ENCODE measurements around the gene ALDH3B1. TPM values are rescaled to one million over a fixed set of nuclear protein-coding genes. Genes with fewer than 3 reads are reported as not detected.

ALDH3B1 gene
- polyA plus RNA-seq, 2 donors, result 5.0 to 19.7 TPM

DNA sequence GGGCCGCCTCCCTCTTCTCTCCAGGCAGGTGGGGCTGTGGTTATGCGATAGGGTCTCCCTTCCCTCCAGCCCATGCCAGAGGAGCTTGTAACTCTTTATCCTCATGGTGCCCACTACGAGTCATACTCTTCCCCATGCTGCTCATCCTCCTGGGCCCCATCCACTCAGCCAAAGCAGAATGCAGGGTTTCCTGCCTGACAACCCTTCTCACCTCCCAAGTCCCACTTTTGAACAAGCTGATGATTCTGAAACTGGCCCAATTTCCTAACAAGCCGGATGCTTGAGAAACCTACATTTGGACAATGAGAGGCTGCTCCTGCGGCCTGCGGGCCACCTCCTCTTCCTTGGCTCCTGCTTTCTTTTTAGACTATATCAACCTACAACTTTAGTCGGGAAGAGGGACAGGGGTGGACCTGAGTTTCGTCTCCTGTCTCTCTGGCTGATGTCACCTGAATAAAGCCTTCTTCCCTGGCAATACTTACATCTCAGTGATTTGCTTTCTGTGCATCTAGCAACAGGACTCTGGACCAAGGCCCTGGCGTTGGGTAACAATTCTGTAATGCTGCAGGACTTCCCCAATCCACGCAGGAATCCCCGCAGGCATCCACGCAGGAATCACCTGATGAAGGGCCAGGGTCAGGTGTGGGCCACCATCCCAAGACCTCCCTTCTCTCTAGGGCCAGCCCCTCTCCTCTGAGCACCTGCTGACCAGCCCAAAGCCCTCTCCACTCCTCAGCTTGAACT lies 18.8 kb downstream of the ALDH3B1 start:
- Histone ChIP-seq H3K4me3 (ENCODE audit: low read depth in 1 of 2, low read length in 2 of 2) (no peak overlapping the region), H3K27me3 (ENCODE audit: control insufficient read depth in 1 of 2, insufficient read depth in 2 of 2, low read length in 2 of 2) (no peaks in the 10 kb centered on the region), H3K9me3 (ENCODE audit: control insufficient read depth in 2 of 2, insufficient read depth in 1 of 2, low read depth in 1 of 2, low read length in 1 of 2) (no peaks in the 10 kb centered on the region), H3K4me1 (ENCODE audit: control insufficient read depth in 2 of 2, insufficient read depth in 2 of 2, low read length in 1 of 2) (peaks cover 7 to 13% of the 10 kb centered on the region in 2 donors), H3K27ac (ENCODE audit: low read depth in 2 of 2, low read length in 1 of 2) (no peak overlapping the region), H3K36me3 (ENCODE audit: control insufficient read depth in 2 of 2, insufficient read depth in 2 of 2, low read length in 1 of 2) (peaks cover 0 to 17% of the 10 kb centered on the region in 2 donors)
- 78 to 88% methylated on average over 12 of the region's 12 CpGs for WGBS, 2 donors

- Histone ChIP-seq H3K27me3 (ENCODE audit: control insufficient read depth in 1 of 2, insufficient read depth in 2 of 2, low read length in 2 of 2) (no peaks in the 10 kb centered on the region), H3K4me1 (ENCODE audit: control insufficient read depth in 2 of 2, insufficient read depth in 2 of 2, low read length in 1 of 2) (peaks cover 7 to 13% of the 10 kb centered on the region in 2 donors), H3K36me3 (ENCODE audit: control insufficient read depth in 2 of 2, insufficient read depth in 2 of 2, low read length in 1 of 2) (peaks cover 0 to 20% of the 10 kb centered on the region in 2 donors), H3K9me3 (ENCODE audit: control insufficient read depth in 2 of 2, insufficient read depth in 1 of 2, low read depth in 1 of 2, low read length in 1 of 2) (no peaks in the 10 kb centered on the region), H3K4me3 (ENCODE audit: low read depth in 1 of 2, low read length in 2 of 2) (peak within 1 kb of the TSS; percentile 74 to 89), H3K27ac (ENCODE audit: low read depth in 2 of 2, low read length in 1 of 2) (peak within 1 kb of the TSS; percentile 74 to 85)
- WGBS, 2 donors, result 0% methylated on average over 56 of the region's 56 CpGs
These were observed 20.4 kb downstream of the ALDH3B1 start, which contains the start of gene NDUFS8 for GRCh38 chr11:68030318-68031143. TSS of gene NDUFS8 (plus strand) at chr11:68030681. CDS start at chr11:68032152, 1,471 bp downstream.

- Histone ChIP-seq H3K9me3 (ENCODE audit: control insufficient read depth in 2 of 2, insufficient read depth in 1 of 2, low read depth in 1 of 2, low read length in 1 of 2) (no peaks in the 10 kb centered on the region), H3K4me1 (ENCODE audit: control insufficient read depth in 2 of 2, insufficient read depth in 2 of 2, low read length in 1 of 2) (peaks cover 7 to 13% of the 10 kb centered on the region in 2 donors), H3K36me3 (ENCODE audit: control insufficient read depth in 2 of 2, insufficient read depth in 2 of 2, low read length in 1 of 2) (peaks cover 0 to 21% of the 10 kb centered on the region in 2 donors), H3K27me3 (ENCODE audit: control insufficient read depth in 1 of 2, insufficient read depth in 2 of 2, low read length in 2 of 2) (no peaks in the 10 kb centered on the region), H3K4me3 (ENCODE audit: low read depth in 1 of 2, low read length in 2 of 2) (peak overlapping the region; percentile 74 to 89), H3K27ac (ENCODE audit: low read depth in 2 of 2, low read length in 1 of 2) (peak overlapping the region; percentile 74 to 85)
- WGBS, 2 donors, result 10 to 12% methylated on average over 10 of the region's 10 CpGs
These were observed 21.0 kb downstream of the ALDH3B1 start for GRCh38 chr11:68031144-68031464.

- no peak overlapping the region for H3K4me3 ChIP-seq (ENCODE audit: low read depth in 1 of 2, low read length in 2 of 2)
- peaks cover 0 to 28% of the 10 kb centered on the region in 2 donors for H3K36me3 ChIP-seq (ENCODE audit: control insufficient read depth in 2 of 2, insufficient read depth in 2 of 2, low read length in 1 of 2)
- H3K27ac ChIP-seq (ENCODE audit: low read depth in 2 of 2, low read length in 1 of 2), result no peak overlapping the region
- 70 to 72% methylated on average over 9 of the region's 9 CpGs for WGBS, 2 donors
- no peaks in the 10 kb centered on the region for H3K9me3 ChIP-seq (ENCODE audit: control insufficient read depth in 2 of 2, insufficient read depth in 1 of 2, low read depth in 1 of 2, low read length in 1 of 2)
- H3K4me1 ChIP-seq (ENCODE audit: control insufficient read depth in 2 of 2, insufficient read depth in 2 of 2, low read length in 1 of 2), result peaks cover 7 to 19% of the 10 kb centered on the region in 2 donors
- H3K27me3 ChIP-seq (ENCODE audit: control insufficient read depth in 1 of 2, insufficient read depth in 2 of 2, low read length in 2 of 2), result no peaks in the 10 kb centered on the region
These were observed 21.9 kb downstream of the ALDH3B1 start for GRCh38 chr11:68032003-68032402.

GRCh38 chr11:68032997-68033707 lies 23.0 kb downstream of the ALDH3B1 start:
- no peaks in the 10 kb centered on the region for H3K9me3 ChIP-seq (ENCODE audit: control insufficient read depth in 2 of 2, insufficient read depth in 1 of 2, low read depth in 1 of 2, low read length in 1 of 2)
- H3K4me3 ChIP-seq (ENCODE audit: low read depth in 1 of 2, low read length in 2 of 2), result no peak overlapping the region
- H3K27me3 ChIP-seq (ENCODE audit: control insufficient read depth in 1 of 2, insufficient read depth in 2 of 2, low read length in 2 of 2), result no peaks in the 10 kb centered on the region
- 89 to 91% methylated on average over 27 to 29 of the region's 29 CpGs for WGBS, 2 donors
- no peak overlapping the region for H3K27ac ChIP-seq (ENCODE audit: low read depth in 2 of 2, low read length in 1 of 2)
- peaks cover 7 to 21% of the 10 kb centered on the region in 2 donors for H3K4me1 ChIP-seq (ENCODE audit: control insufficient read depth in 2 of 2, insufficient read depth in 2 of 2, low read length in 1 of 2)
- H3K36me3 ChIP-seq (ENCODE audit: control insufficient read depth in 2 of 2, insufficient read depth in 2 of 2, low read length in 1 of 2), result peaks cover 0 to 24% of the 10 kb centered on the region in 2 donors

DNA sequence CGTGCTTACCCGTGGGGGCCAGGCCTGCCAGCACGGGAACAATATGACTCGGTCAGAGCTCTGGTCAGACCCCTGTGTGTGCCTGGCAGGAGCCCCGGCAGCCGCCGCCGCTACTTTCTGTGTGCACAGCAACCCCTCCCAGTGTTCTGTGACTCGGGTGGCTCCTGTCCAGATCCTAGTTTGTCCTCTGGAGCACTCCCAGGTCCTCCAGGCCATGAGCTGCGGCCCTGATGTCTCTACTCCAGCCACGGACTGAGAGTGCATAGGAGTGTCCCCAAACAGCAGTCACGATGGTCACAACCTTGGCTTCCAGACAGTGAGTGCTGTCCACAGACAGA lies 23.6 kb downstream of the ALDH3B1 start:
- Histone ChIP-seq H3K4me3 (ENCODE audit: low read depth in 1 of 2, low read length in 2 of 2) (no peak overlapping the region), H3K27ac (ENCODE audit: low read depth in 2 of 2, low read length in 1 of 2) (no peak overlapping the region), H3K4me1 (ENCODE audit: control insufficient read depth in 2 of 2, insufficient read depth in 2 of 2, low read length in 1 of 2) (peaks cover 7 to 26% of the 10 kb centered on the region in 2 donors), H3K36me3 (ENCODE audit: control insufficient read depth in 2 of 2, insufficient read depth in 2 of 2, low read length in 1 of 2) (peaks cover 0 to 24% of the 10 kb centered on the region in 2 donors), H3K9me3 (ENCODE audit: control insufficient read depth in 2 of 2, insufficient read depth in 1 of 2, low read depth in 1 of 2, low read length in 1 of 2) (no peaks in the 10 kb centered on the region), H3K27me3 (ENCODE audit: control insufficient read depth in 1 of 2, insufficient read depth in 2 of 2, low read length in 2 of 2) (no peaks in the 10 kb centered on the region)
- 82 to 83% methylated on average over 12 of the region's 12 CpGs for WGBS, 2 donors

DNA sequence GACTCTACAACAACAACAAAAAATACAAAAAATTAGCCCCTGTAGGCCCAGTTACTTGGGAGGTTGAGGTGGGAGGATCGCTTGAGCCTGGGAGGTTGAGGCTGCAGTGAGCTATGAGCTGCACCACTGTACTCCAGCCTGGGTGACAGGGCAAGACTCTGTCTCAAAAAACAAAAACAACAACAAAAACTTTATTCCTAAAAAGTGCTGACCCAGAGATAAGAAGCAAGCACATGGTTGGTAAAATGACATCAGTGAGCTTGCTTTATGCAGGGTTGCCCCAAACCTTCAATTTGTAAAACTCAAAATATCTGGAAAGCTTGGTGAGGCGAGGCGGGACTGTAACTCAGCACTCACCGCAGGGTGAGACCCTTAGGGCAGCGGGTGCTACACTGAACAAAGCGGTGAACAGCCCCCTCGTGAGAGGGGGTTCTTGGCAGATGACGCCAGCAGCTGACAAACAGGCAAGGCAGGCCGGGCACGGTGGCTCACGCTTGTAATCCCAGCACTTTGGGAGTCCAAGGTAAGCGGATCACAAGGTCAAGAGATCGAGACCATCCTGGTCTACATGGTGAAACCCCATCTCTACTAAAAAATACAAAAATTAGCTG lies 25.2 kb downstream of the ALDH3B1 start:
- Histone ChIP-seq H3K4me3 (ENCODE audit: low read depth in 1 of 2, low read length in 2 of 2) (no peak overlapping the region), H3K27me3 (ENCODE audit: control insufficient read depth in 1 of 2, insufficient read depth in 2 of 2, low read length in 2 of 2) (no peaks in the 10 kb centered on the region), H3K9me3 (ENCODE audit: control insufficient read depth in 2 of 2, insufficient read depth in 1 of 2, low read depth in 1 of 2, low read length in 1 of 2) (no peaks in the 10 kb centered on the region), H3K27ac (ENCODE audit: low read depth in 2 of 2, low read length in 1 of 2) (no peak overlapping the region), H3K4me1 (ENCODE audit: control insufficient read depth in 2 of 2, insufficient read depth in 2 of 2, low read length in 1 of 2) (peaks cover 6 to 29% of the 10 kb centered on the region in 2 donors), H3K36me3 (ENCODE audit: control insufficient read depth in 2 of 2, insufficient read depth in 2 of 2, low read length in 1 of 2) (peaks cover 0 to 24% of the 10 kb centered on the region in 2 donors)
- WGBS, 2 donors, result 88 to 91% methylated on average over 13 of the region's 13 CpGs

DNA sequence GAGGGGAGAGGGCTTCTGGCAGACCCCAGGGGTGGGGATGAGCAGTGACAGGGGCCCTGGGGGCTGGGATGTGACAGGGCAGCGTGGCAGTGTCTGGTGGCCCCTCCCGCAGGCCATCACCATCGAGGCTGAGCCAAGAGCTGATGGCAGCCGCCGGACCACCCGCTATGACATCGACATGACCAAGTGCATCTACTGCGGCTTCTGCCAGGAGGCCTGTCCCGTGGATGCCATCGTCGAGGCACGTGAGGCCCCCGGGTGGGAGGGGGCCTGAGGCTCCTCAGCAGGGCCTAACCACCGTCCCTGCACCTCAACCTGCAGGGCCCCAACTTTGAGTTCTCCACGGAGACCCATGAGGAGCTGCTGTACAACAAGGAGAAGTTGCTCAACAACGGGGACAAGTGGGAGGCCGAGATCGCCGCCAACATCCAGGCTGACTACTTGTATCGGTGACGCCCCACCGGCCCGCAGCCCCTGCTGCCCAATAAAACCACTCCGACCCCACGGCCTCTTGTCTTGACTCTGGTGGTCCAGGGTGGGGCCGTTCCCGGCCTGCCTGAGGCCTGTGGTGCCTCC lies 26.1 kb downstream of the ALDH3B1 start:
- peaks cover 11 to 29% of the 10 kb centered on the region in 2 donors for H3K4me1 ChIP-seq (ENCODE audit: control insufficient read depth in 2 of 2, insufficient read depth in 2 of 2, low read length in 1 of 2)
- no peaks in the 10 kb centered on the region for H3K9me3 ChIP-seq (ENCODE audit: control insufficient read depth in 2 of 2, insufficient read depth in 1 of 2, low read depth in 1 of 2, low read length in 1 of 2)
- no peak overlapping the region for H3K4me3 ChIP-seq (ENCODE audit: low read depth in 1 of 2, low read length in 2 of 2)
- peaks cover 0 to 24% of the 10 kb centered on the region in 2 donors for H3K36me3 ChIP-seq (ENCODE audit: control insufficient read depth in 2 of 2, insufficient read depth in 2 of 2, low read length in 1 of 2)
- H3K27ac ChIP-seq (ENCODE audit: low read depth in 2 of 2, low read length in 1 of 2), result peak overlapping the region; percentile 67 to 78
- WGBS, 2 donors, result 80 to 83% methylated on average over 26 to 27 of the region's 27 CpGs
- H3K27me3 ChIP-seq (ENCODE audit: control insufficient read depth in 1 of 2, insufficient read depth in 2 of 2, low read length in 2 of 2), result no peaks in the 10 kb centered on the region

Measured in esophagus (tissue), 2 donors.